ENCODE measurements around the gene TRAF1. TPM values are rescaled to one million over a fixed set of nuclear protein-coding genes. Genes with fewer than 3 reads are reported as not detected.

The TRAF1 gene
- total RNA-seq, 1 experiment from 2014 or later = 18.8 TPM

DNA sequence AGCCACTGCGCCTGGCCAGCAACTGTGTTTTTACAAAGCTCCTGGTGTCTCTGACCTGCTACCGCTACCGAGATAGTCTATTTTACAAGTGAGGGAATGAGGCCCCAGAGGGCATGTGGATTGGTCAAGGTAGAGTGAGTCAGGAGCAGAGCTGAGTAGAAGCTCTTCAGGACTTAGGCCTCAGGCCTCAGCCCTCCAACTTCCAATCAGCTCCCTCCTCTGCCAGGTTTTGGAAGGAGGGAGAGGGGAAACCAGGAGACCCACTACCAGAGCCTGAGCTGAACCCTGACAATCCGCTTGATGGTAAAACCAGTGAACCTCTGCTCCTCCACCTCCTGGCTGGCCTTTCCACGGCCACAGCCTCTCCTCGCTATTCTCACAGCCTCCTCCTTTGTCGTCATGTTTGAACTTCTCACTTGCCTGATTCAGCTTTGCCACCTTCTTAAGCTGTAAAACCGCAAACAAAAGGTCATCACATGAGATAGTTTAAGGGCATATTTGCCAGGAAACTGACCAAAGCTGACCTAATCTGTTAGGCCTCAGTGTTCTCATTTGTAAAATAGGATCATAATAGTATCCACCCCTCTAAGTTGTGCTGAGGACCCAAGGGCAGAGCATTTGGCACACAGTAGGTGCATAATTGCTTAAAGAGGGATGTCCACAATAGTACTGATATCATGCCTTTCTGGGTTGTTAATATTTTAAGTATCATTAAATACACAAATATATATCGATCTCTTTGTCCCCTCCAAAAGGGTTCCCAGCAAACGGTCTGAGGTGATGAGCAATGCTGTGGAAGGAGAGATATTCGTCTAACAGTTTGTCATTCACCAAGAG lies 1.7 kb downstream of the TRAF1 start:
- 0 out of 2 replicates have a peak, but pooled peaks cover 11% of the 10 kb centered on the region for H3K36me3 ChIP-seq (ENCODE audit: insufficient read depth, low read length)
- no peaks in the 10 kb centered on the region for H3K27me3 ChIP-seq (ENCODE audit: low read length)
- H3K9me2 ChIP-seq (replicated peaks; ENCODE audit: insufficient read depth, low read length) = no peaks in the 10 kb centered on the region
- H3K4me3 ChIP-seq (ENCODE audit: low read length) = peak overlapping the region; percentile 73
- no peak overlapping the region for H2AFZ ChIP-seq (ENCODE audit: low read length)
- H4K20me1 ChIP-seq (ENCODE audit: insufficient read depth, low read depth, low read length) = no peaks in the 10 kb centered on the region
- H3K79me2 ChIP-seq (ENCODE audit: low read length) = no peaks in the 10 kb centered on the region; the same call in 1 of the 2 replicates
- H3K9ac ChIP-seq (ENCODE audit: low read length) = peak overlapping the region; percentile 92
- no peak for DNase-seq
- H3K4me2 ChIP-seq (ENCODE audit: low read depth, low read length, poor library complexity, severe bottlenecking) = peak overlapping the region; percentile 80
- no peaks in the 10 kb centered on the region for H3K9me3 ChIP-seq (ENCODE audit: low read length)
- H3K4me1 ChIP-seq (ENCODE audit: low read length) = peaks cover 96% of the 10 kb centered on the region
- H3K27ac ChIP-seq (ENCODE audit: low read length) = peak overlapping the region; percentile 95

DNA sequence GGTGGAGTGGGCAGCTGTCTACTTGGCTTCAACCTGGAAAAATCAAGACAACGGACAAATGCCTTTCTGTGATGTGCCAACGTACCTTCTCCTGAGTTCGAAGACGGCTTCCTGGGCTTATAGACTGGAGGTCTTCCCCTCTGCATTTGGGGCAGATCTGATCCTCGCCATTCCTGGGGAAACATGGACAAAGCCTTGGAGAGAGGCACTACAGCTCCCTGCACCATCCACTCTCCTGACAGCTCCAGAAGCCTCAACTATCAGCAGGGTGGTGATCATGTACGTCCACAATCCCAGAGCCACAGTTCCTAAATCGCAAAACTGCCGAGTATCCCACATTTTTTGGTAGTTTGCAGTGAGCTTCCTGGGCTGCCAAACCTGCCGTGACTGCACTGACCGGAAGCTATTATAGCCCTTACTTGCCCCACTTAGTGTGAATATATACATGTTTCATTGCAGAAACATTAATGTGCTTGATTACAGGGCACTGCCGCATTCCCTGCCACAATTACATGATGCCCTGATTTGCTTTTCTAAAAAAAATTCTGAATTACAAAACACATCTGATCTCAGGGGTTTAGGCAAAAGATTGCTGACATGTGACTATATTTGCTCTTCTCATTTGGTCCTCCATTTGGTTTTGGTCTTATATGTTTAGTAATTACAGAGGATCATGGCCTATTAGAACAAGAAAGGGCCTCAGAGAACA lies 2.8 kb downstream of the TRAF1 start:
- Histone ChIP-seq H3K36me3 (ENCODE audit: insufficient read depth, low read length) (0 out of 2 replicates have a peak, but pooled peaks cover 18% of the 10 kb centered on the region), H3K27me3 (ENCODE audit: low read length) (no peaks in the 10 kb centered on the region), H3K4me2 (ENCODE audit: low read depth, low read length, poor library complexity, severe bottlenecking) (peak overlapping the region; percentile 56), H3K27ac (ENCODE audit: low read length) (peak overlapping the region; percentile 95), H3K9me3 (ENCODE audit: low read length) (no peaks in the 10 kb centered on the region), H3K4me1 (ENCODE audit: low read length) (peaks cover 90% of the 10 kb centered on the region), H3K4me3 (ENCODE audit: low read length) (peak overlapping the region; percentile 38), H3K9ac (ENCODE audit: low read length) (peak overlapping the region; percentile 63), H3K79me2 (ENCODE audit: low read length) (no peaks in the 10 kb centered on the region; the same call in 1 of the 2 replicates), H4K20me1 (ENCODE audit: insufficient read depth, low read depth, low read length) (no peaks in the 10 kb centered on the region), H2AFZ (ENCODE audit: low read length) (no peak overlapping the region), H3K9me2 (replicated peaks; ENCODE audit: insufficient read depth, low read length) (no peaks in the 10 kb centered on the region)
- DNase-seq = peak; percentile 85

DNA sequence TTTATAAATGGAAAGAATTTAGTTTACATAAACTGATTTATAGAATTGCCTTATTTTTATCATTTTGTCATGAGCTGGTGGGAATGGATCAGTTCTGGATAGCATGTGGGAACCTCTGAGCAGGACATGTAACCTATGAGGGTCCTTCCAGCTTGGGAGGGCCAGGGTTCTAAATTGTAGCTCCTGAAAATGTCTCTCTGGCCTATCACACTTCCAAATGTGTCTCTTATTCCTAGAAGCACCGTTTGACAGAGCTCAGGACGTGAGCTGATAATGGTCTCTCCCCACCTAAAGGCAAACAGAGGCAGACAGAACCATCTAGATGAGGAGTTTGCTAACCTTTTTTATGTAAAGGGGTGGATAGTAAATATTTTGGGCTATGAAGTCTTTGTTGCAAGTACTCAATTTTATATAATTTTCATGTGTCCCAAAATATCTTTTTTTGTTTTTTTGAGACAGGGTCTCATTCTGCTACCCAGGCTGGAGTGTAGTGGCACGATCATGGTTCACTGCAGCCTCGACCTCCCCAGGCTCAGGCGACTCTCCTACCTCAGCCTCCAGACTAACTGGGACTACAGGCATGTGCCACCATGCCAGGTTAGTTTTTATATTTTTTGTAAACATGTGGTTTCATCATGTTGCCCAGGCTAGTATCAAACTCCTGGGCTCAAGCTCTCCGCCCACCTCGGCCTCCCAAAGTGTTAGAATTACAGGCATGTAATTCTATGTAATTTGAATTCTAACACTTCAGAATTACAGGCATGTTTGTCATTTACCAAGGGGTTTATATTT lies 4.0 kb downstream of the TRAF1 start:
- Histone ChIP-seq H3K9ac (ENCODE audit: low read length) (peak overlapping the region; percentile 63), H3K27me3 (ENCODE audit: low read length) (no peaks in the 10 kb centered on the region), H3K4me3 (ENCODE audit: low read length) (peak overlapping the region; percentile 38), H3K79me2 (ENCODE audit: low read length) (no peaks in the 10 kb centered on the region; the same call in 1 of the 2 replicates), H3K36me3 (ENCODE audit: insufficient read depth, low read length) (0 out of 2 replicates have a peak, but pooled peaks cover 20% of the 10 kb centered on the region), H3K4me1 (ENCODE audit: low read length) (peaks cover 79% of the 10 kb centered on the region), H2AFZ (ENCODE audit: low read length) (no peak overlapping the region), H4K20me1 (ENCODE audit: insufficient read depth, low read depth, low read length) (no peaks in the 10 kb centered on the region), H3K9me3 (ENCODE audit: low read length) (no peaks in the 10 kb centered on the region), H3K4me2 (ENCODE audit: low read depth, low read length, poor library complexity, severe bottlenecking) (peak overlapping the region; percentile 56), H3K27ac (ENCODE audit: low read length) (peak overlapping the region; percentile 95), H3K9me2 (replicated peaks; ENCODE audit: insufficient read depth, low read length) (no peaks in the 10 kb centered on the region)
- DNase-seq = no peak

DNA sequence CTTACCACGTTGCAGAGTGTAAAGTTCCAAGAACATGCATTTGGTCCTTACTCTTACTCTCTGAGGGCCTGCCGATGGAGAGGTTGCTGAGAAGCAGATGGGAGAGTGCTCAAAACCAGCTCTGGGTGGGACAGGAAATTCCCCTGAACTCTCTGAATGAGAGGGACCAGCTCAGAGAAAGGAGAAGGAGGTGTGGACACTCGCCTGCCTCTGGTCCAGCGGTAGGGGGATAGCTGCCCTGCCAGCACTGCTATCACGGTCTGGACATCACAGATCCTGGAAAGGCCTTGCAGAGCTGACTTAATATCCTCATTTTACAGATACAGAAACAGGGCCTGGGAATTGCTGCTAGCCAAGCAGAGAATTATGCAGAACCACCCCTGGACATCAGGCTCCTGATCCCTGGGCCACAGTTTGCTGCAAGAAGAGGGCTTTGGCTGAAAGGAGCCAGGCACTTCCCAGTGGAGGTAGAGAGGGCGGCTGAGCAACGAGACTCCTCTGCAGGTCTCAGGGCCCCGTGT lies 4.9 kb downstream of the TRAF1 start:
- Histone ChIP-seq H3K4me1 (ENCODE audit: low read length) (peaks cover 72% of the 10 kb centered on the region), H3K9me3 (ENCODE audit: low read length) (no peaks in the 10 kb centered on the region), H3K9me2 (replicated peaks; ENCODE audit: insufficient read depth, low read length) (no peaks in the 10 kb centered on the region), H3K4me2 (ENCODE audit: low read depth, low read length, poor library complexity, severe bottlenecking) (peak overlapping the region; percentile 56), H3K4me3 (ENCODE audit: low read length) (peak overlapping the region; percentile 38), H2AFZ (ENCODE audit: low read length) (no peak overlapping the region; the same call in 1 of the 2 replicates), H3K27ac (ENCODE audit: low read length) (peak overlapping the region; percentile 95), H3K79me2 (ENCODE audit: low read length) (no peaks in the 10 kb centered on the region; the same call in 1 of the 2 replicates), H3K36me3 (ENCODE audit: insufficient read depth, low read length) (peaks cover 27% of the 10 kb centered on the region; the same call in 1 of the 2 replicates), H4K20me1 (ENCODE audit: insufficient read depth, low read depth, low read length) (no peaks in the 10 kb centered on the region), H3K27me3 (ENCODE audit: low read length) (no peaks in the 10 kb centered on the region), H3K9ac (ENCODE audit: low read length) (peak overlapping the region; percentile 63)
- DNase-seq = no peak

DNA sequence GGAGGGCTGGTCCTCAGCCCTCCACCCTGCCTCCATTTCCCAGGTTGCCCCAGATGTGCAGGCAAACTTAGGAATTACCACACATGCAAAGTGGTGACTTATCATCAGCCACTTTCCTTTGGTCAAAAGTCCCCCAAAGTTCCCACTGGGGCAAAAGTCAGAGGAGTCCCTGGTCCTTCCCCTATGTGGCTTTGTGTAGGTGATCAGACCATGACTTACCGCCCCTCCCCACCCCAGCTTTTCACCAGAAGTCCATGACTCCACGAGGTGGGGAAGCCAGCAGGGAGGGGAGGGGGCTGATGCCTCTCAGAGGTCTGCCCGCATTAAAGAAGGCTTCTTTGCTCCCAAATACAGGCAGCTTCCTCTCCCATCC lies 5.8 kb downstream of the TRAF1 start:
- Histone ChIP-seq H2AFZ (ENCODE audit: low read length) (no peak overlapping the region), H3K27me3 (ENCODE audit: low read length) (no peaks in the 10 kb centered on the region), H3K9ac (ENCODE audit: low read length) (peak overlapping the region; percentile 63), H3K79me2 (ENCODE audit: low read length) (no peaks in the 10 kb centered on the region; the same call in 1 of the 2 replicates), H3K9me3 (ENCODE audit: low read length) (no peaks in the 10 kb centered on the region), H3K27ac (ENCODE audit: low read length) (peak overlapping the region; percentile 95), H3K4me1 (ENCODE audit: low read length) (peaks cover 72% of the 10 kb centered on the region), H3K36me3 (ENCODE audit: insufficient read depth, low read length) (peaks cover 27% of the 10 kb centered on the region; the same call in 1 of the 2 replicates), H3K4me2 (ENCODE audit: low read depth, low read length, poor library complexity, severe bottlenecking) (peak overlapping the region; percentile 56), H3K9me2 (replicated peaks; ENCODE audit: insufficient read depth, low read length) (no peaks in the 10 kb centered on the region), H4K20me1 (ENCODE audit: insufficient read depth, low read depth, low read length) (no peaks in the 10 kb centered on the region), H3K4me3 (ENCODE audit: low read length) (0 out of 2 replicates have a peak overlapping the region, but pooled peaks have one; percentile 38)
- no peak for DNase-seq

DNA sequence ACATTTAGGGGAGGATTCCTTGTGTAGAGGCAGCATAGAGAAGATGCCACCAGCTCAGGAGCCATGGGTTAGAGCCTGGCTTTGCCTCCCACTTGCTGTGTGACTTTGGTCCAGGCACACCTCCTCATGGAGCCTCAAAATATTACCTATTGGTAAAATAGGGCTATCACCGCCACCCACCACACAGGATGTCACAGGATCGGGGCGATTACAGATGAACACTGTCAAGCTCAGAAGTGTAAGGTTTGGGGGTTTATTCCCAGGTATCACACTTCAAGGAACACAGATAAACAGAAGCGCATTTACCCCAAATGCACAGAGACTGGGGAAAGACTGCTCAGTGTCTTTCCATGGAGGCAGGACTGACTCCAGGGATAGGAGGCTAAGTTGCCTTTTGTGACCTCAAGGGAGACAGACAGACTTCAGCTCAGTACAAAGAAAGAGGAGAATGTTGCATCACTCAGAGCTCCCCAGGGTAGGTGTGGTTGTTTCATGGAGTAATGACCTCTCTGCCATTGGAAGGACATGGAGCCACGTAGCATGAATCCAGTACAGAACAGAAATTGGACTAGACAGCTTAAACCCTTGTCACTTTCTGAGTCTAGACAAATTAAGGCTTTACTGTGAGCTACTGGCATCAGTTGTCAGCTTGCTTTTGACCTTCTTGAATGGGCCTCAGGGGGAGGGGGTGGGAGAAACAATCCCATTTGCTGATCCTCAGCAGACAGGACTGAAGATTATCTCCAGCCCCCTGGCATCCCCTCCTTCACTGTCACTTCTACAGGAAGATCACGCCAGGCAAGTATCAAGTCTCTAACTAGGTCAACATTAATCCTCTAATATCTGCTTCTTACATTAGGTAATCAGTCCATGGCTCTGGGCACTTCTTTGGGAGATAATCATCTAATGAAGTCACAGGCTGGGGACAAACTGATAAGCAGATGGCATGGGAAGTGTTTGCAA lies 6.5 kb downstream of the TRAF1 start:
- Histone ChIP-seq H3K4me3 (ENCODE audit: low read length) (no peak overlapping the region), H3K9ac (ENCODE audit: low read length) (peak overlapping the region; percentile 63), H3K27me3 (ENCODE audit: low read length) (no peaks in the 10 kb centered on the region), H4K20me1 (ENCODE audit: insufficient read depth, low read depth, low read length) (no peaks in the 10 kb centered on the region), H3K4me1 (ENCODE audit: low read length) (peaks cover 65% of the 10 kb centered on the region), H2AFZ (ENCODE audit: low read length) (no peak overlapping the region), H3K9me2 (replicated peaks; ENCODE audit: insufficient read depth, low read length) (no peaks in the 10 kb centered on the region), H3K4me2 (ENCODE audit: low read depth, low read length, poor library complexity, severe bottlenecking) (peak overlapping the region; percentile 56), H3K9me3 (ENCODE audit: low read length) (no peaks in the 10 kb centered on the region), H3K27ac (ENCODE audit: low read length) (peak overlapping the region; percentile 95), H3K79me2 (ENCODE audit: low read length) (no peaks in the 10 kb centered on the region; the same call in 1 of the 2 replicates), H3K36me3 (ENCODE audit: insufficient read depth, low read length) (peaks cover 25% of the 10 kb centered on the region; the same call in 1 of the 2 replicates)
- DNase-seq = no peak

Measured in Karpas-422 (cell line).